ENCODE measurements around the gene IPPK.

DNA sequence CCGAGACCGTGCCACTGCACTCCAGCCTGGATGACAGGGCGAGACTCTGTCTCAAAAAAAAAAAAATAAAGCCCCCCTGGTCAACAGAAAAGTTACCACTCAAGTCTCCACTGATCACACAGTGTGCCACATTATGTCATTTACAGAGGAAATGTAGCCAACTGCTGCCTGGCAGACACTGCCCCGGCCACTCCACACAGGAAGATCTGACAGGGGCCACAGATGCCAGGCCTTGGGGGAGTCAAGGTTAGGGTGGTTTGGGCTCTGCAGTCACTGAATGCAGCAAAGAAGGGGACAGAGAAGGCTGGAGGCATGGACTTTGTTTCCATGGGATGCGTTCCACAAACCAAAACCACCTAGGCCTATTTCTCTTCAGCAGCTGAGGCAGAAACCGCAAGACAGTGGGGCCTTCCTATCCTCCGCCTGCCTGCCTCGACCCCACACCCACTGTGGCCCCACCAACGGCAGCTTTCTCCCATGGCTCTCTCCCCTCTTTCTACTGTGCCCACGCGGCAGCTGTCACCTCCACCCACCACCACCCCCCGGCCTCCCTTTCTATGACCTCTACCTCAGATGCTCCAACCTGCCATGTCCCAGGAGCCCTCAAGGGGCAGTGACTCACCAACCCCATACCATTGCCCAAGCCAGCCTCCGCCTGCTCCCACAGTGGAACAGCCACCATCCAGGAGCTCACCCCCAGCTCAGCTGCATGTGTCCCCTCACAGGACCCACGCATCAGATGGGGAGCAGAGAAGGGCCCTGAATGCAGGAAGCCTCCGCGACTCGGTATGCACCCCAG lies 12.4 kb downstream of the IPPK start:
- TF ChIP-seq, protein P1, sequence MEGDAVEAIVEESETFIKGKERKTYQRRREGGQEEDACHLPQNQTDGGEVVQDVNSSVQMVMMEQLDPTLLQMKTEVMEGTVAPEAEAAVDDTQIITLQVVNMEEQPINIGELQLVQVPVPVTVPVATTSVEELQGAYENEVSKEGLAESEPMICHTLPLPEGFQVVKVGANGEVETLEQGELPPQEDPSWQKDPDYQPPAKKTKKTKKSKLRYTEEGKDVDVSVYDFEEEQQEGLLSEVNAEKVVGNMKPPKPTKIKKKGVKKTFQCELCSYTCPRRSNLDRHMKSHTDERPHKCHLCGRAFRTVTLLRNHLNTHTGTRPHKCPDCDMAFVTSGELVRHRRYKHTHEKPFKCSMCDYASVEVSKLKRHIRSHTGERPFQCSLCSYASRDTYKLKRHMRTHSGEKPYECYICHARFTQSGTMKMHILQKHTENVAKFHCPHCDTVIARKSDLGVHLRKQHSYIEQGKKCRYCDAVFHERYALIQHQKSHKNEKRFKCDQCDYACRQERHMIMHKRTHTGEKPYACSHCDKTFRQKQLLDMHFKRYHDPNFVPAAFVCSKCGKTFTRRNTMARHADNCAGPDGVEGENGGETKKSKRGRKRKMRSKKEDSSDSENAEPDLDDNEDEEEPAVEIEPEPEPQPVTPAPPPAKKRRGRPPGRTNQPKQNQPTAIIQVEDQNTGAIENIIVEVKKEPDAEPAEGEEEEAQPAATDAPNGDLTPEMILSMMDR (IDR thresholded peaks at IDR 0.05; ENCODE audit: borderline replicate concordance, extremely low read depth, low read length, poor library complexity, severe bottlenecking) = no peak
- no peak for TF ChIP-seq EZH2 (IDR thresholded peaks at IDR 0.05; ENCODE audit: borderline replicate concordance, low read depth, low read length, severe bottlenecking)
